Ovary (tissue), 9 donors: ENCODE data around the gene ZHX3. TPM values are rescaled to one million over a fixed set of nuclear protein-coding genes. Genes with fewer than 3 reads are reported as not detected.

ENCODE experiments used
- DNase-seq, 5 donors: peaks; one replicate each; pipeline ENCODE4 v3.0.0-alpha.2; 2019 to 2020
- H3K27ac ChIP-seq, 2 donors: fragments of 200-600 bp; one replicate each; pipeline versions ENCODE4 v1.5.1 to v1.8.0; 2019 to 2022
- H3K27me3 ChIP-seq: fragments of 200-600 bp; one replicate; pipeline ENCODE4 v1.8.0; 2022
- H3K36me3 ChIP-seq: fragments of 200-600 bp; sonication (generic); one replicate; pipeline ENCODE4 v1.5.1; 2019
- H3K4me1 ChIP-seq: one replicate; pipeline ENCODE4 v1.8.1; 2013; ENCODE audit warnings: mild to moderate bottlenecking, moderate library complexity; ENCODE audit not compliant: insufficient read depth
- H3K4me3 ChIP-seq: fragments of 200-600 bp; sonication (generic); one replicate; pipeline ENCODE4 v1.5.1; 2017
- H3K9me3 ChIP-seq, 2 donors: fragments of 200-600 bp in 1 of 2; sonication (generic) in 1 of 2; one replicate each; pipeline versions ENCODE4 v1.5.1 to v1.8.1; 2013 to 2019; ENCODE audit warnings: mild to moderate bottlenecking in 1 of 2, moderate library complexity in 1 of 2
- CTCF ChIP-seq, 3 donors: fragments of 450-650 bp in 2 of 3; fragments of 200-600 bp in 1 of 3; IDR thresholded peaks; one replicate each; pipeline versions ENCODE4 v1.5.1 to v1.8.0; 2016 to 2022; ENCODE audit warnings: antibody characterized with exemption in 3 of 3, mild to moderate bottlenecking in 1 of 3
- EP300 ChIP-seq: sonication (generic); formaldehyde crosslinking; IDR thresholded peaks from one replicate; pipeline ENCODE4 v1.6.1; 2017; ENCODE audit warnings: antibody characterized with exemption
- POLR2A ChIP-seq: fragments of 450-650 bp; IDR thresholded peaks from one replicate; pipeline ENCODE4 v1.6.1; 2017; ENCODE audit warnings: antibody characterized with exemption, mild to moderate bottlenecking, moderate library complexity
- WGBS, 3 donors: extraction: QIAGEN DNeasy Blood & Tissue Kit in 1 of 3; methylation state at CpG; one replicate each; pipeline versions ENCODE4 v1.1.5 to v1.1.7; 2013 to 2017; 5-methylcytosine and 5-hydroxymethylcytosine counted together
- intact Hi-C, 4 donors: fragments of 100-400 bp; cut with DNase I; formaldehyde crosslinking; loops; one replicate each; pipeline versions ENCODE4 v1.11.0 to v1.15.1; 2022 to 2023
- polyA plus RNA-seq, 2 donors: library from polyadenylated mRNA; stranded (reverse); fragments of 200-250 nt in 1 of 2; fragments of 350-450 nt in 1 of 2; fragmentation: Illumina TruSeq in 1 of 2; extraction: RNeasy Lipid Tissue Mini Kit (QIAGEN cat#74804) in 1 of 2; gene quantifications; one replicate each; pipeline ENCODE4 v1.2.3, GENCODE V29; 2013 to 2014
- total RNA-seq, 7 donors: library from RNA; depleted of rRNA in 2 of 7; stranded (reverse); fragments of >200 nt in 2 of 7; fragmentation: NEBNext Ultra II Directional in 3 of 7; extraction: Animal tissue kit (Norgen Biotek cat#: 25700) in 3 of 7; gene quantifications; one replicate each; pipeline versions ENCODE4 v1.1.0 to v1.2.4, GENCODE V29; 2016 to 2023
- donor health status: DM: no; HTN: no; CAD: no; lungs with moderate emphysema.
- donor health status: DM: no; HTN: no; CAD: no.
- donor health status: Bipolar disorder and iron deficiency.
- donor health status: DM: yes; HTN: yes; CAD: no.
- donor health status: DM: no; HTN: no; CAD: no.
- donor health status: DM: yes; HTN: yes; CAD: no.

ZHX3 gene
- total and polyA plus RNA-seq, 9 donors = 17.5 to 72.0 (median 39.6) TPM

GRCh38 chr20:41286240-41286851 is 31.2 kb downstream of the ZHX3 start:
- Histone ChIP-seq H3K36me3 (no peaks in the 10 kb centered on the region), H3K27ac (no peak overlapping the region), H3K4me3 (no peak overlapping the region), H3K27me3 (no peaks in the 10 kb centered on the region), H3K4me1 (no peaks in the 10 kb centered on the region), H3K9me3 (no peaks in the 10 kb centered on the region)
- DNase-seq = no peak
- intact Hi-C loops = no loop called here
- TF ChIP-seq POLR2A = no peak
- TF ChIP-seq CTCF (IDR thresholded peaks at IDR 0.05) = no peak
- WGBS, 3 donors = 72 to 99% (median 75%) methylated on average over 2 of the region's 2 CpGs

- 68 to 88% (median 71%) methylated on average over 3 of the region's 3 CpGs for WGBS, 3 donors
- TF ChIP-seq CTCF (IDR thresholded peaks at IDR 0.05) (no peak), POLR2A (no peak), EP300 (no peak)
- intact Hi-C loops = no loop called here
Observed at GRCh38 chr20:41279546-41280225, 37.8 kb downstream of the ZHX3 start.

GRCh38 chr20:41278936-41279335 is 38.6 kb downstream of the ZHX3 start:
- Histone ChIP-seq H3K4me1 (peaks cover 1% of the 10 kb centered on the region), H3K27me3 (no peaks in the 10 kb centered on the region), H3K4me3 (no peak overlapping the region), H3K36me3 (no peaks in the 10 kb centered on the region), H3K9me3 (no peaks in the 10 kb centered on the region), H3K27ac (no peak overlapping the region)
- TF ChIP-seq CTCF (IDR thresholded peaks at IDR 0.05) (no peak), POLR2A (no peak), EP300 (no peak)
- DNase-seq = no peak
- intact Hi-C loops = no loop called here
- WGBS, 3 donors = 89 to 92% (median 90%) methylated on average over 5 of the region's 5 CpGs

More at GRCh38 chr20:41279546-41280225, 37.8 kb downstream of the ZHX3 start:
- DNase-seq = no peak
- no peaks in the 10 kb centered on the region for H3K27me3 ChIP-seq
- no peak overlapping the region for H3K27ac ChIP-seq
- H3K36me3 ChIP-seq = no peaks in the 10 kb centered on the region
- H3K4me3 ChIP-seq = no peak overlapping the region
- H3K4me1 ChIP-seq = peaks cover 1% of the 10 kb centered on the region
- H3K9me3 ChIP-seq = no peaks in the 10 kb centered on the region

GRCh38 chr20:41277049-41277448 is 40.5 kb downstream of the ZHX3 start:
- 72 to 77% (median 73%) methylated on average over 3 of the region's 3 CpGs for WGBS, 3 donors
- H3K36me3 ChIP-seq = no peaks in the 10 kb centered on the region
- DNase-seq = no peak
- no peaks in the 10 kb centered on the region for H3K27me3 ChIP-seq
- H3K27ac ChIP-seq = peak overlapping the region in 1 of 2 donors; percentile 76
- peaks cover 1% of the 10 kb centered on the region for H3K4me1 ChIP-seq
- no peak overlapping the region for H3K4me3 ChIP-seq
- intact Hi-C loops = no loop called here
- no peak for TF ChIP-seq POLR2A
- TF ChIP-seq CTCF (IDR thresholded peaks at IDR 0.05) = no peak
- TF ChIP-seq EP300 = no peak
- H3K9me3 ChIP-seq = no peaks in the 10 kb centered on the region
